Gastrocnemius medialis (tissue), 4 donors: Measurements from ENCODE around the gene NUP214.

Experiments used
- POLR2A ChIP-seq, 2 donors: fragments of 450-650 bp; IDR thresholded peaks; one replicate each; pipeline ENCODE4 v1.6.1; 2017; ENCODE audit warnings: antibody characterized with exemption in 2 of 2, mild to moderate bottlenecking in 2 of 2, moderate library complexity in 2 of 2
- TF ChIP-seq, protein P1 (sequence below), 5 experiments: fragments of 450-650 bp in 3 of 5; fragments of 200-600 bp in 2 of 5; sonication (generic) in 2 of 5; IDR thresholded peaks in 4 of 5; conservative IDR thresholded peaks in 1 of 5; 1 replicate in 4 of 5; 2 replicates in 1 of 5; pipeline ENCODE4 v1.5.1; 2016 to 2019; ENCODE audit warnings: antibody characterized with exemption in 5 of 5, mild to moderate bottlenecking in 3 of 5, moderate library complexity in 3 of 5

GRCh38 chr9:131263701-131264100, 138.3 kb downstream of the NUP214 start:
- TF ChIP-seq POLR2A (IDR thresholded peaks at IDR 0.05), result no peak
- TF ChIP-seq, protein P1, sequence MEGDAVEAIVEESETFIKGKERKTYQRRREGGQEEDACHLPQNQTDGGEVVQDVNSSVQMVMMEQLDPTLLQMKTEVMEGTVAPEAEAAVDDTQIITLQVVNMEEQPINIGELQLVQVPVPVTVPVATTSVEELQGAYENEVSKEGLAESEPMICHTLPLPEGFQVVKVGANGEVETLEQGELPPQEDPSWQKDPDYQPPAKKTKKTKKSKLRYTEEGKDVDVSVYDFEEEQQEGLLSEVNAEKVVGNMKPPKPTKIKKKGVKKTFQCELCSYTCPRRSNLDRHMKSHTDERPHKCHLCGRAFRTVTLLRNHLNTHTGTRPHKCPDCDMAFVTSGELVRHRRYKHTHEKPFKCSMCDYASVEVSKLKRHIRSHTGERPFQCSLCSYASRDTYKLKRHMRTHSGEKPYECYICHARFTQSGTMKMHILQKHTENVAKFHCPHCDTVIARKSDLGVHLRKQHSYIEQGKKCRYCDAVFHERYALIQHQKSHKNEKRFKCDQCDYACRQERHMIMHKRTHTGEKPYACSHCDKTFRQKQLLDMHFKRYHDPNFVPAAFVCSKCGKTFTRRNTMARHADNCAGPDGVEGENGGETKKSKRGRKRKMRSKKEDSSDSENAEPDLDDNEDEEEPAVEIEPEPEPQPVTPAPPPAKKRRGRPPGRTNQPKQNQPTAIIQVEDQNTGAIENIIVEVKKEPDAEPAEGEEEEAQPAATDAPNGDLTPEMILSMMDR (IDR thresholded peaks at IDR 0.05 in 4 of 5, conservative IDR thresholded peaks at IDR 0.05 in 1 of 5), result no peak
